HG02571 (cell line): ENCODE data around the gene SYT4.
A peak's percentile ranks its signal among the peaks of the same experiment; 100 is the strongest.
"Not testable (repeated sequence)": the region's sequence is repeated elsewhere in the genome, so short reads cannot be mapped to it uniquely, and the experiment has no call there.

Experiments
- ATAC-seq: cut with Tn5 transposase; IDR thresholded peaks from one replicate; pipeline ENCODE4 v1.9.1; 2021; ENCODE audit warnings: mild to moderate bottlenecking, moderate library complexity; ENCODE audit not compliant: unreplicated experiment

Gene SYT4, protein sequence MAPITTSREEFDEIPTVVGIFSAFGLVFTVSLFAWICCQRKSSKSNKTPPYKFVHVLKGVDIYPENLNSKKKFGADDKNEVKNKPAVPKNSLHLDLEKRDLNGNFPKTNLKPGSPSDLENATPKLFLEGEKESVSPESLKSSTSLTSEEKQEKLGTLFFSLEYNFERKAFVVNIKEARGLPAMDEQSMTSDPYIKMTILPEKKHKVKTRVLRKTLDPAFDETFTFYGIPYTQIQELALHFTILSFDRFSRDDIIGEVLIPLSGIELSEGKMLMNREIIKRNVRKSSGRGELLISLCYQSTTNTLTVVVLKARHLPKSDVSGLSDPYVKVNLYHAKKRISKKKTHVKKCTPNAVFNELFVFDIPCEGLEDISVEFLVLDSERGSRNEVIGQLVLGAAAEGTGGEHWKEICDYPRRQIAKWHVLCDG

GRCh38 chr18:43277164-43277600 lies at the start of gene SYT4:
SYT4 (minus strand) TSS chr18:43277490; CDS start chr18:43277281, 209 bp downstream.
- no peak for ATAC-seq

- no peak for ATAC-seq
Measured at GRCh38 chr18:43322132-43322531, 44.8 kb upstream of the SYT4 start.

DNA sequence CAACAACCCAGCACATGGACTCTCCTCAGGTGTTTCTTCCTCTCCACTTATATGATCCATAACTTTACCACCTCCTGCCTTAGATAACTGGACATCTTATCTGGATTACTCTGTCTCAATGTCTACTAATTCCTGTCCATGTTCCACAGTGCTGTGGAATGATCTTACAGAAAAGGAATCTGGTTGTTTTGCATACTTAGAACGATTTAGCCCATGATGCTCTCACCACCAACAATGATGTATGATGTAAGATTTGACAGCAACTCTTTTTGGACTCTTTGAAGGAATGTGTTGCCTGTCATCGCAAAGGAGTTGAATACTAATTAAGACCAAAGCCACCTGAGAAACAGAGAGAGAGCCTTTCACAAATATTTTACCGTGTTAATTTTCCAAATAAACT lies 37.7 kb upstream of the SYT4 start:
- no peak for ATAC-seq

DNA sequence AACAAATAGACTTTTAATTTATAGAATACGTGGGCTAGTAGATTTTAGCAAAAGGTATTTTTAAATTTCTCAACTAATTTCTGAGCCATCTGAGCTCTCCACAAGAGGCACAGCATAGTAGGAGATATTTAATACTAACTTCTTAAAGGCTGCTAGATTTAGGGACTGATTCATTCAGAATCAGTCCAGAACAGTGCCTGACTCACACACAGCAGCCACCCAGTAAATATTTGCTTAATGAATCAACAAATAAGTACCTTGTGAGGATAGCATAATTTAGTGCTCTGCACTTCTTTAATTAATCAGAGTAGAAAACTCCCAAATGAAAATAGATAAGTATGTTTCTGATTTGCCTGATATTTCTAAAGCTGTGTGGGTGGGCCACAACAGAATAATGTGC lies 35.6 kb upstream of the SYT4 start:
- no peak for ATAC-seq

DNA sequence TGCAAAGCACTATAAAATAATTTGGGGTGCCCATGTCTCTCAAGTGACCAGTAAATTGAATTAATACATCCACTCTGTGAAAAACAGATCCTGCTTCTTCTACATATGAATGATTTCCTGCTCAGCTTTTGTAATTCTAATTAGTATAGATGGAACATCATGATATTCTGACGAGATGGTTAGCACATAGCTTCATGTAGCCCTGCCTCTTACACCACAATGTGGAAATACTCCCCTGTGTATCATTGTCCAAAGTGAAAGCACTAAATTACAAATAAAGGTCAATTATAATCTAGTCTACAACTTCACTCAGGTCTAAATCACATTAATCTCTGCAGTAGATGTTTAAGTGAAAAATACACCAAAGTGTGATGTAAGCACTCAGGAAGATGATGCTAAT lies 32.9 kb upstream of the SYT4 start:
- no peak for ATAC-seq

GRCh38 chr18:43303376-43303775 lies 26.1 kb upstream of the SYT4 start:
- ATAC-seq: no peak

DNA sequence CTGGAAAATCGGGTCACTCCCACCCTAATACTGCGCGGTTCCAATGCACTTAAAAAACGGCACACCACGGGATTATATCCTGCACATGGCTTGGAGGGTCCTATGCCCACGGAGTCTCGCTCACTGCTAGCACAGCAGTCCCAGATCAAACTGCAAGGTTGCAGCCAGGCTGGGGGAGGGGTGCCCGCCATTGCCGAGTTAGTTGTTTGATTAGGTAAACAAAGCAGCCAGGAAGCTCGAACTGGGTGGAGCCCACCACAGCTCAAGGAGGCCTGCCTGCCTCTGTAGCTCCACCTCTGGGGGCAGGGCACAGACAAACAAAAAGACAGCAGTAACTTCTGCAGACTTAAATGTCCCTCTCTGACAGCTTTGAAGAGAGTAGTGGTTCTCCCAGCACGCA lies 8.9 kb upstream of the SYT4 start:
- not testable (repeated sequence) for ATAC-seq

- ATAC-seq: no peak
Measured at GRCh38 chr18:43283299-43283698, 6.0 kb upstream of the SYT4 start.

DNA sequence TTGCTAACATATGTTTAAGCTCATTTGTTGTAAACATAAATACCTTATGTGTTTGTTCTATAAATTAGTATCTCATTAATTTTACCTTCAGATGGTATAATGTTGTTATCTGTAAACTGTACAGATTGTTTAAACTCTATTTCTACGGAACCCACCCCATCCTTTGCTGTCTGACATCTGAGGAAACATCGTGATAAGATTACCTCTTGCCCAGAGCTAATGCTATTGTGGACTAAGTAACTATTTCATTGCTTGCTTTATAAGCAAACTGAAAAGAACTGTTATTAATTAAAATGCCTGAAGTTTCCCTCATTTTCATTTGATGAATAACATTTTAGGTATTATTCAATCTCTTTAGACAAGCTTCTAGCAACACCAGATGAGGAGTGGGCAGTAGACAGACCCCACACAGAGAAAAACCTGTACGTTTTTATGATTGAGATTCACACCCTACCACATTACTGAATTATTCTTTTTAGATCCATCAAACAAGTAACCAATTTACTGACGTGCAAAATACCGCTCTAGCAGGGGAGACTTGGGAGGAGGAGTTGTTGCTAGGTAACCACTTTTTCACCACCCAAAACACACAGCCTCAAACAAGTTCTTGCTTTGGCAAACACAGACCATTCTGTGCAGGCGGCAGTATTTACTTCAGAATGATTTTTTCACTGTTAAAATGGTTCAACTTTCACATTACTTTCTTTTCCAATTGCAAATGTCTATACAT lies 1.9 kb upstream of the SYT4 start:
- ATAC-seq: no peak

DNA sequence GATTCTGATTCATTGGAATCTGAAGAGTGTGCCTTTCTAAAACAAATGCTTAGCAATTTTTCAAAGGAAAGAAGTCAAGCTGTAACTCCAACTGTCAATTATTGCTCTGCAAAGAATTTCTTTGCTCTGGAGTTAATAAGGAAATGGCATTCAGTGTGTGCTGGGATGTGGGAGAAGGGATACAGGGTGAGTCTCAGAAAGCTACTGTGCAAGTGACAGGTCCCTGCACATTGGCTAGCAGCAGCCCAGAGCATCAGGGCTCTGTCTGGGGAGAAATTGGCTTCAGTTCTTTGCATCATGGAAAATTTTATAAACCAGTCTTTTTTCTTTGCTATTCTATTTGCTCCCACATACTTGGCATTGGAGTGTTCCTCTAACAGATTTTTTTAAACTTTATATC lies 1.1 kb upstream of the SYT4 start:
- ATAC-seq: no peak

- no peak for ATAC-seq
Measured at GRCh38 chr18:43276491-43276890, 799 bp downstream of the SYT4 start.

DNA sequence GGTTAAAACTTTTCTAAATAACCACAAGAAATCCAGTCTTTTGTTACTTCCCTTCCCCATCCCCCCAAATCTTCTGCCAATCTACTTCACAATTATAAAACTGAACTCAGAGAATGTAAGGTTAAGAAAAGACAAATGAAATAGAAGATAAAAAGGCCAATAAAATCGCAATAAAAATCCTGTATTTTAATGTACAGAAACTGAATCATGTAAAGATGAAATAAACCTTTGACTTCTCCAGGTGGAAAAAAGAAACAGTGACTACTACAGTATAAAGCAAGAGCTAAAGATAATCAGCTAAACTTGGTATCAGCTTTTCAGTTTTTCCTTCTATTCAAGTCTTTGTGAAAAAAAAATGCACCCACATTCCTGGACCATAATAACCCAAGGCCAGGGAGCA lies 1.7 kb downstream of the SYT4 start:
- no peak for ATAC-seq

GRCh38 chr18:43274526-43274925 lies 2.8 kb downstream of the SYT4 start:
- ATAC-seq: no peak

GRCh38 chr18:43271593-43272432 lies 5.5 kb downstream of the SYT4 start:
- ATAC-seq: peak; percentile 75

DNA sequence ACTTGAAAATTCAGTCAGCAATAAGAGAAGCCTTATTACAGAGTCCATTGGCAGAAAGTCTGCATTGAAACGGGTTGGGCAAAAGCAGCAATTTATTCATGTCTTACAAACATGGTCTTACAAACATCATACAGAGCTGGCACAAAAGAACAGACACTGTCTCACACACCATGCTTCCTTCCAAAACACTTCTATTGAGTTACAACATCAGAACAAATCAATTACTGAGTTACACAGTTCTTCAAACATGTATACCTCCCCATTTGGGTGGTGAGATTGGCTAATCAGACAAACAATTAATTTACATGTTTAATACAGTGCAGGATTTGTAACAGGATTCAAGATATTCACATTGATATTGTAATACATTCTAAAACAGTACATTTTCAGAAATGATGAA lies 9.5 kb downstream of the SYT4 start:
- no peak for ATAC-seq

- no peak for ATAC-seq
Measured at GRCh38 chr18:43265465-43265864, 11.8 kb downstream of the SYT4 start.

DNA sequence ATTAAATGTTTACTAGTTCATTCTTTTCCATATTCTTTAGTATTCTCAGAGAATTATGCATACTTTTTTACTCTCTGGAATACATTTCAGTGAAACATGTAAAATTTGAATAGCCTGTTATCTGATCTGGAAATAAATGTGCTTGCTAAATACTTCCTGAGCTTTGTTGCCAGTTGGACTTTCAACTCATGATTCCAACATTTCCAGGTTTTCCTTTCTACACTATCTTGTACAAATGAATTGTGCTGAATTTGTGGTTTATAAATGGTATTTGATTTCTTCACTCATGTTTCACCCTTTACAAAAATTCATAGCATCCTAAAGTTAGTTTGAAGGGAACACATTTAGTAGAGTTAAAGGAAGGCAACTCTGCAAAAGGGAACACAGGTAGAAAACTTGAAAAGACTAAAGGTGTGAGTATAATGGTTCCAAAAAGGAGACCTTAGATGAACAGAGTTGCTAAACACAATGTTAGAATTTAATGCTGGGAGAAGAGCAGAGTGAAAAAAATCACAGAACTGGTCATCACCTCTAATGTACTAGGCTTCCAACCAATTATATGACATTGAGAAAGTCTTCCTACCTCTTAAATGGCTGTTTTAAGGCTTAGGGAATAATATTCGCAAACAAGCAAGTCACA lies 28.6 kb downstream of the SYT4 start:
- no peak for ATAC-seq

DNA sequence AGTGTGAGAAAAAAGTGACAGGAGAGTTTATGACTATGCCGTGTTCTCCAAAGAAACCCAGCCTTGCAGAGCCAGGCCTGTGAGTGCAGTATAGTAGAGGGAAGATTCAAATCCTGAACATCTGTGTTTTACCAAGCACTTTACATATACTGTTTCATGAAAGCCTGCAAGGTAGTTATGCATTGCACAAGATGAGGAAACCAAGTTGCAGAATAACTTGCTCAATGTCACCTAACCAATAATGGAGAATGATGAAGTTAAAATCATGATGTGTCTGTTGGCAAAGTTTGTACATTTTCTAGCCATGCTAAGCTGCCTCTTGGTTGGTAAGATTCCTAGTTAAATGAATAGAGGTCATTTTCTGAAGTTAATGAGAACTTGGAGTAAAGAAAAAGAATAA lies 29.3 kb downstream of the SYT4 start:
- ATAC-seq: no peak

GRCh38 chr18:43238429-43238828 lies 38.9 kb downstream of the SYT4 start:
- ATAC-seq: no peak

GRCh38 chr18:43236921-43237320 lies 40.4 kb downstream of the SYT4 start:
- no peak for ATAC-seq

- ATAC-seq: no peak
Measured at GRCh38 chr18:43234889-43235288, 42.4 kb downstream of the SYT4 start.
